ENCODE data around the gene UBE2E1.
"Not testable (repeated sequence)": the region's sequence is repeated elsewhere in the genome, so short reads cannot be mapped to it uniquely, and the experiment has no call there.

Gene UBE2E1

GRCh38 chr3:23874359-23875112 is 68.8 kb downstream of the UBE2E1 start:
- no peak for DNase-seq (ENCODE audit: extremely low spot score, insufficient read length, low read depth)
- no peak for FAIRE-seq

GRCh38 chr3:23875113-23875725 is 69.5 kb downstream of the UBE2E1 start:
- FAIRE-seq: no peak
- no peak for DNase-seq (ENCODE audit: extremely low spot score, insufficient read length, low read depth)

- DNase-seq (ENCODE audit: extremely low spot score, insufficient read length, low read depth) (no peak), FAIRE-seq (no peak)
Observed at GRCh38 chr3:23876923-23877322, 71.2 kb downstream of the UBE2E1 start.

GRCh38 chr3:23877329-23877980 is 71.7 kb downstream of the UBE2E1 start:
- FAIRE-seq (no peak), DNase-seq (ENCODE audit: extremely low spot score, insufficient read length, low read depth) (no peak)

GRCh38 chr3:23879485-23879884 is 73.7 kb downstream of the UBE2E1 start:
- FAIRE-seq (no peak), DNase-seq (ENCODE audit: extremely low spot score, insufficient read length, low read depth) (no peak)

- FAIRE-seq (no peak), DNase-seq (ENCODE audit: extremely low spot score, insufficient read length, low read depth) (no peak)
Observed at GRCh38 chr3:23880703-23881339, 75.1 kb downstream of the UBE2E1 start.

- not testable (repeated sequence) for FAIRE-seq; DNase-seq (ENCODE audit: extremely low spot score, insufficient read length, low read depth)
Observed at GRCh38 chr3:23881993-23882392, 76.2 kb downstream of the UBE2E1 start.

- no peak for FAIRE-seq
Observed at GRCh38 chr3:23882487-23882918, 76.7 kb downstream of the UBE2E1 start.

GRCh38 chr3:23884481-23884880 is 78.7 kb downstream of the UBE2E1 start:
- DNase-seq (ENCODE audit: extremely low spot score, insufficient read length, low read depth) (no peak), FAIRE-seq (no peak)

More at GRCh38 chr3:23882487-23882918, 76.7 kb downstream of the UBE2E1 start:
- no peak for DNase-seq (ENCODE audit: extremely low spot score, insufficient read length, low read depth)

GRCh38 chr3:23885210-23885609 is 79.5 kb downstream of the UBE2E1 start:
- FAIRE-seq (no peak), DNase-seq (ENCODE audit: extremely low spot score, insufficient read length, low read depth) (no peak)

- DNase-seq (ENCODE audit: extremely low spot score, insufficient read length, low read depth) (no peak), FAIRE-seq (no peak)
Observed at GRCh38 chr3:23886311-23886710, 80.6 kb downstream of the UBE2E1 start.

GRCh38 chr3:23888617-23889228 is 83.0 kb downstream of the UBE2E1 start:
- FAIRE-seq: peak; percentile 41
- DNase-seq (ENCODE audit: extremely low spot score, insufficient read length, low read depth): no peak

- DNase-seq (ENCODE audit: extremely low spot score, insufficient read length, low read depth) (no peak), FAIRE-seq (no peak)
Observed at GRCh38 chr3:23889386-23889785, 83.6 kb downstream of the UBE2E1 start.

- DNase-seq (ENCODE audit: extremely low spot score, insufficient read length, low read depth) (no peak), FAIRE-seq (no peak)
Observed at GRCh38 chr3:23889950-23890349, 84.2 kb downstream of the UBE2E1 start.

GRCh38 chr3:23894254-23895061 is 88.7 kb downstream of the UBE2E1 start:
- DNase-seq (ENCODE audit: extremely low spot score, insufficient read length, low read depth) (no peak), FAIRE-seq (no peak)

- DNase-seq (ENCODE audit: extremely low spot score, insufficient read length, low read depth) (no peak), FAIRE-seq (no peak)
Observed at GRCh38 chr3:23895181-23895580, 89.4 kb downstream of the UBE2E1 start.

GRCh38 chr3:23900744-23901143 is 95.0 kb downstream of the UBE2E1 start:
- no peak for FAIRE-seq
- DNase-seq (ENCODE audit: extremely low spot score, insufficient read length, low read depth): no peak

- DNase-seq (ENCODE audit: extremely low spot score, insufficient read length, low read depth): no peak
- FAIRE-seq: no peak
Observed at GRCh38 chr3:23904545-23904944, 98.8 kb downstream of the UBE2E1 start.

- FAIRE-seq: no peak
- no peak for DNase-seq (ENCODE audit: extremely low spot score, insufficient read length, low read depth)
Observed at GRCh38 chr3:23909341-23909740, 103.6 kb downstream of the UBE2E1 start.
